Nephron progenitor cell (in vitro differentiated cells): ENCODE results near the gene ASCL1.
A peak's percentile ranks its signal among the peaks of the same experiment; 100 is the strongest.

Experiments
- DNase-seq: peaks from one replicate; pipeline ENCODE4 v3.0.0; 2021
- H3K27ac Mint-ChIP-seq: 2 replicates; pipeline ENCODE4 v1.8.0; 2021; ENCODE audit warnings: mild to moderate bottlenecking, moderate library complexity, mixed read lengths
- H3K27me3 Mint-ChIP-seq: 2 replicates; pipeline ENCODE4 v1.8.0; 2021; ENCODE audit warnings: mild to moderate bottlenecking, low read depth, mixed read lengths; ENCODE audit not compliant: poor library complexity
- H3K36me3 Mint-ChIP-seq: 2 replicates; pipeline ENCODE4 v1.8.0; 2021; ENCODE audit warnings: low read depth, mixed read lengths
- H3K4me1 Mint-ChIP-seq: 2 replicates; pipeline ENCODE4 v1.8.0; 2021; ENCODE audit warnings: mixed read lengths
- H3K4me3 Mint-ChIP-seq: 2 replicates; pipeline ENCODE4 v1.8.0; 2021; ENCODE audit warnings: mild to moderate bottlenecking, moderate library complexity, mixed read lengths
- H3K9me3 Mint-ChIP-seq: 2 replicates; pipeline ENCODE4 v1.8.0; 2021; ENCODE audit warnings: mild to moderate bottlenecking, moderate library complexity, mixed read lengths
- TF ChIP-seq, protein P1 (sequence below): fragments of 200-600 bp; sonication (generic); IDR thresholded peaks from 2 replicates; pipeline ENCODE4 v1.5.0; 2021; ENCODE audit warnings: antibody characterized with exemption

The ASCL1 gene

DNA sequence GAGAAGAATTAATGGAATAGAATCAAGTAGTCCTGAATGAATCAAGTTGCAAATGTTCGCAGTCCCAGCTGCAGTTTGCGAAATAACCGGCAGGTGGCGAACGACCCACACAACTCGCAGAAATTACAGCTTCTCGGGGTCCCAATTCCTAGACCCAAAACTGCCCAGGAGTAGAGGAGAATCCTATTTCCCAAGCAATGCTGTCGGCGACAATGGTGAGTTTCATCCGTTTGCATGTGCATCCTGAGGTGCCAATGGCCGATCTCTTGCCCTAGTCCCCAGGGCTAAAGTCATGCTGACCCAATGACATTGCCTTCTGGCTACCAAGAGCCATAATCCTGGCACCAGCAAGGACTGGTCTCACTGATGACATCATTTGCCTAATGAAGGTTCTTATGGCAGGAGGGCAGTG, 8.5 kb upstream of the ASCL1 start:
- H3K27ac Mint-ChIP-seq: no peak overlapping the region
- DNase-seq: peak; percentile 85
- TF ChIP-seq, protein P1, sequence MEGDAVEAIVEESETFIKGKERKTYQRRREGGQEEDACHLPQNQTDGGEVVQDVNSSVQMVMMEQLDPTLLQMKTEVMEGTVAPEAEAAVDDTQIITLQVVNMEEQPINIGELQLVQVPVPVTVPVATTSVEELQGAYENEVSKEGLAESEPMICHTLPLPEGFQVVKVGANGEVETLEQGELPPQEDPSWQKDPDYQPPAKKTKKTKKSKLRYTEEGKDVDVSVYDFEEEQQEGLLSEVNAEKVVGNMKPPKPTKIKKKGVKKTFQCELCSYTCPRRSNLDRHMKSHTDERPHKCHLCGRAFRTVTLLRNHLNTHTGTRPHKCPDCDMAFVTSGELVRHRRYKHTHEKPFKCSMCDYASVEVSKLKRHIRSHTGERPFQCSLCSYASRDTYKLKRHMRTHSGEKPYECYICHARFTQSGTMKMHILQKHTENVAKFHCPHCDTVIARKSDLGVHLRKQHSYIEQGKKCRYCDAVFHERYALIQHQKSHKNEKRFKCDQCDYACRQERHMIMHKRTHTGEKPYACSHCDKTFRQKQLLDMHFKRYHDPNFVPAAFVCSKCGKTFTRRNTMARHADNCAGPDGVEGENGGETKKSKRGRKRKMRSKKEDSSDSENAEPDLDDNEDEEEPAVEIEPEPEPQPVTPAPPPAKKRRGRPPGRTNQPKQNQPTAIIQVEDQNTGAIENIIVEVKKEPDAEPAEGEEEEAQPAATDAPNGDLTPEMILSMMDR: peak; percentile 92
- peaks cover 70% of the 10 kb centered on the region for H3K27me3 Mint-ChIP-seq
- peaks cover 3% of the 10 kb centered on the region for H3K9me3 Mint-ChIP-seq
- peaks cover 12% of the 10 kb centered on the region for H3K4me1 Mint-ChIP-seq
- no peak overlapping the region for H3K4me3 Mint-ChIP-seq
- no peaks in the 10 kb centered on the region for H3K36me3 Mint-ChIP-seq

DNA sequence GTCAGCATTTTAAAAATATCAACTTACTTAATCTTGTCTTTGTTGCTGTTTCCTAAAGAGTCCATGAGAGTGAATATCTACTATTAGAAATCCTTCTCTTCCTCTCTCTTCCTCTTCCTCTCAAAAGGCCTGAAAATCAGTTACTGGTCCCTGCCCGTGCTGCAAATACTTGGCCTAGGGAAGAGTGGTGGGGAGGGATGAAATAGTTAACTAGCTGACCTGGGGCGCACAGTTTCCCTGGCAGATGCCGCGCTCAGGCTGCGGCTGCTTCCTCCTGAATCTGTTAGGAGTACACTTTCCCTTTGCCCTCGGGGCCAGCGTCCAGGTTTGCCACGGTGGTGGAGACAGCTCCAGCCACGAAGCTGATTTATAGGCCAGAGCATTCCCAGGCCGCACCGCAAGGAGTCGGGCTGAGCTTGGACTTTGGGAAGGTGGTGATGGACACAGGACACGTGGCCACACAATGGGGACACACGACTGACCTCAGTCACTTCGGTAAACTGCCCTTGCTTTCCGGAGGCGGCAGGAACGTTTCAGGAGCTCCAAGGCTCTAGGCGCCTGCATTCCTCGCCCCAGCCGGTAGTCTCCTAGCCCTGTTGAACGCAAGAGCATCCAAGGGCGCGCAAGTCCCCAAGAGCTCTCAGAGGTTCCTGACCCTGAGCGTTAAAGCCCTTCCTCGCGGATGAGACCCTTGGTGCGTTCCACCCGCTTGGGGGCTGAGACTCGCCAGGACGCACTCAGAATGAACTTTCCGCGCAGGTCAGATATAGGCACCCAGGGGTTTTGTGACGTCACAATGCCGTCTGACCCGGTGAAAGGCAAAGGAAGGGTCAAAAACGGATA, 7.1 kb upstream of the ASCL1 start:
- H3K4me1 Mint-ChIP-seq: peaks cover 12% of the 10 kb centered on the region
- peak; percentile 71 for DNase-seq
- H3K27me3 Mint-ChIP-seq: peaks cover 84% of the 10 kb centered on the region
- TF ChIP-seq, protein P1: peak; percentile 45
- peaks cover 3% of the 10 kb centered on the region for H3K9me3 Mint-ChIP-seq
- no peak overlapping the region for H3K27ac Mint-ChIP-seq
- peak overlapping the region; percentile 72 for H3K4me3 Mint-ChIP-seq
- no peaks in the 10 kb centered on the region for H3K36me3 Mint-ChIP-seq

DNA sequence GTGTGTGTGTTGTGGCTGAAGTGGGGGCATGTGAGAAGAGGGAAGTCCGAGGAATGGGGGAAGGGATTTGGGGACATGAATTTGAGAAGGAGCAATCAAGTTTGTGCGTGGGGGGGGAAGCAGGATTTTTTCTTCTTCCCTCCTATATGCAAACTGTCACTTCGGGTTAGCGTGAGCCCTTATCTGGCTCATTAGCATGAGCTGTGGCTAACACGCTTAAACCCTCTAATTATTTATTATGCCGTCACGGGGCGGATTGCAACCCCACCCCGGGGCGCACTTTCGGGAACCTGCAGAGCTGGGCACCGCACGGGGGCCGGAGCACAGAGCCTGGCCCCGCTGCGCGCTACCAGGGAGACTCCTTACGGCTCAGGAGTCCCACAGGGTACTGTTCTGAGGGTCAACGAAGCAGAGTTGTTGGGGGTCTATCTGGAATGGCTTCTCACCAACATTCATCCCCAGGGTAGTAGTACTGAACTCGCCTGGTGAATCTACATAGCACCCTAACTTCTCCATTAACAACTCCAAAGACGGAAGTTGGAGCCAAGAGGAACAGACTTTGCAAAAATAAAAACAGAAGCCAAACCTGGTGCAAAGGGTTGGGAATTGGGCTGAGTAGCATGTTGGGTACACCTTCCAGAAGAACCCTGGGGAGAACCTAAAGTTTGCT, 6.4 kb upstream of the ASCL1 start:
- Mint-ChIP-seq H3K4me3 (peak overlapping the region; percentile 72), H3K27ac (no peak overlapping the region), H3K36me3 (no peaks in the 10 kb centered on the region), H3K9me3 (peaks cover 3% of the 10 kb centered on the region), H3K4me1 (peaks cover 16% of the 10 kb centered on the region), H3K27me3 (peaks cover 92% of the 10 kb centered on the region)
- DNase-seq: no peak
- TF ChIP-seq, protein P1: no peak

DNA sequence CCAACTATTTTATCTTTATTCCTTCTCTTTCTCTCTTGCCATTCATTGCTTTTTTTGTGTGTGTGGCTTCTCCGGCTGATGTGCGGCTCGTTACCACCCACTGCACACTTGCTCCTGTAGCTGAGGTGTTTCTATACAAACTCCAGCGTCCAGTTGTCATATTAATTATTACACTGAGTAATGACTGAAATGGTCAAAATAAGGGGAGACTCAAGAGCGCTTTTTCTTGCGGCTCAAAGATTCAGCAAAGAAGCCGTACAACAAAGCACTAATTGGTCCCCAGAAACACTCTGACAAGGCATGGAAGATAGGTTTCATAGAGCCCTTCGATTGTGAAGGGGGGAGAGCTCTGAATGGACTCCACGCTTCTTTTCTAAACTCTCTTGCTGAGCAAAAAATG, 5.6 kb upstream of the ASCL1 start:
- H3K9me3 Mint-ChIP-seq: peaks cover 3% of the 10 kb centered on the region
- TF ChIP-seq, protein P1: no peak
- peaks cover 99% of the 10 kb centered on the region for H3K27me3 Mint-ChIP-seq

DNA sequence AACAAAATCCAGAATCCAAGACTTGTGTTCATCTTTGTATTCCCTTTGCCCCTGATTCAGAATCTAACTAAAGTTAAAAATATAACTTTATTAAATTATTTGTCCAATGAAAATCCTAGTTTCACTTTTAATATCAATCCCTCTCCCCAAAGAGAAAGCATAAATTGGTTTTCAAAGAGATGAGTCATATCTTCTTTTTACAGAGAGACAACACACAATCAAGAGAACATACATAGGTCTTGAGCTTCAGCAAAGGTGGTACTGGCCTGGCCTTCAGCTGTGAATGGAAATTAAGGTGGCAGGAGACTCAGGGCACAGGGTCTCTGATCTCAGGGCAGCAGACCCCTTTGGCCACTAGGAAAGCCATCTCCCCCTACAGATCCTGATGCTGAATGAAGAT, 4.3 kb upstream of the ASCL1 start:
- Mint-ChIP-seq H3K36me3 (no peaks in the 10 kb centered on the region), H3K27me3 (peaks cover 99% of the 10 kb centered on the region), H3K27ac (no peak overlapping the region), H3K4me3 (no peak overlapping the region), H3K4me1 (peaks cover 34% of the 10 kb centered on the region), H3K9me3 (peaks cover 3% of the 10 kb centered on the region)
- TF ChIP-seq, protein P1: no peak
- DNase-seq: no peak

More for the DNA sequence above, 5.6 kb upstream of the ASCL1 start:
- no peak overlapping the region for H3K27ac Mint-ChIP-seq
- H3K36me3 Mint-ChIP-seq: no peaks in the 10 kb centered on the region
- DNase-seq: no peak
- peak overlapping the region; percentile 34 for H3K4me3 Mint-ChIP-seq
- H3K4me1 Mint-ChIP-seq: peaks cover 20% of the 10 kb centered on the region
